GM18873 (cell line): Measurements from ENCODE around the gene NCAPH2.
"Not testable (repeated sequence)": the region's sequence is repeated elsewhere in the genome, so short reads cannot be mapped to it uniquely, and the experiment has no call there.

Source experiments
- ATAC-seq: cut with Tn5 transposase; IDR thresholded peaks from one replicate; pipeline ENCODE4 v1.9.1; 2021; ENCODE audit warnings: mild to moderate bottlenecking, moderate library complexity, moderate number of reproducible peaks; ENCODE audit not compliant: unreplicated experiment, low FRiP score

The NCAPH2 gene

GRCh38 chr22:50528682-50529415 lies 20.8 kb downstream of the NCAPH2 start:
- ATAC-seq = no peak

DNA sequence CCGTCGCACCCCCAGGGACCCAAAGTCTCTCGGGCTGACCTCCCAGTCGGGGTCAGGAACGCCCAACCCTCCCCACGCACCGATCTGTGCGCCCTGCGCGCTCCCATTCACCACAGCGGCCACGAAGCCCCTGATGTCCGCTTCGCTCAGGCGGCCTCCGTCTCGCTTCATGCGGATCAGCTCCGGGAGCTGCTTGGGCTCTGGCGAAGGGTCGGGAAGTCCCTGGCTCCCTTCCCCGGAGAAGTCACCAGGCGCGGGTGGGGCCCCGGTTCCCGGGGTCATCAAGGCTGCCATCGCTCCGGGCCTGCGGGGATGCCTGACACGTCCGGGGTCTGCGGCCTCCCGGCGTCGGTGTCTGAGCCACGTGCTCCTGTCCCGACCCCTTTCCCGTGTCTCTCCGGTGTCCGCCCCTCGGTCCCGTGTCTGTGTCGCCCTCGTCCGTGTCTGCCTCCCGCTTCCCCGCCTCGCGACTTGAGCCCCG lies 21.4 kb downstream of the NCAPH2 start:
- no peak for ATAC-seq

GRCh38 chr22:50529897-50530579 lies 22.0 kb downstream of the NCAPH2 start, which contains the start of gene TYMP:
TYMP (minus strand) TSS chr22:50530012; CDS start chr22:50529709, 303 bp downstream.
- ATAC-seq = no peak

GRCh38 chr22:50530580-50530876 lies 22.5 kb downstream of the NCAPH2 start:
- ATAC-seq = no peak

DNA sequence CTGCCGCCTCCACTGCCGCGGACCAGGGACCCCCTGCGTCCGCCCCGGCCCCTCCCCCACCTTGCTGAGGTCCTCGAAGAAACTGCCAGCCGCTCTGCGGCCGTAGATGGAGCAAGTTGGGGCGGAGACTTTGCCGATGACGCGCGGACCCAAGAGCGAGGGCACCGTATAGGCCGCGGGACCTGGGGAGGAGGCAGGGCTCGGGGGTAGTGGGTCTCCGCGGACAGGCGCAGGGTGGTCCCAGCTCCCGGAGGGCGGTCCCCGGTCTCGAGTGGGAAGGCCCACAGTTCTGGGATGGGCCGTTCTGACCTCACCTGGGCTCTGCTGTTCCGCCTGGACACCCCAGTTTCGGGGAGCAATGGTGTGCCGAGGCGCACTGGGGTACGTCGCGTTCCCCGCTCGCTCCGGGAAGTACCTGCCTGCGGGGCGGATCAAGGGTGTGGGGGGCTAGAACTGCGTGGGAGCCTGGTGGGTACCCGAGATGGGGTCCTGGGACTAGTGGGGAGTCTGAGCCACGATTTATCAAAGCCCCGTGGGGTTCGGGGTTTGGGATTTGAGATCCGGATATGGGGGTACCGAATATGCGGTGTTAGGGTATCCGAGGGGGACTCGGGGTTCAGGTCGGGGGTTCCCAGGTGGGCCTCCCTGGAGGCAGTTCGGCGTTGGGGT lies 23.0 kb downstream of the NCAPH2 start:
- no peak for ATAC-seq

DNA sequence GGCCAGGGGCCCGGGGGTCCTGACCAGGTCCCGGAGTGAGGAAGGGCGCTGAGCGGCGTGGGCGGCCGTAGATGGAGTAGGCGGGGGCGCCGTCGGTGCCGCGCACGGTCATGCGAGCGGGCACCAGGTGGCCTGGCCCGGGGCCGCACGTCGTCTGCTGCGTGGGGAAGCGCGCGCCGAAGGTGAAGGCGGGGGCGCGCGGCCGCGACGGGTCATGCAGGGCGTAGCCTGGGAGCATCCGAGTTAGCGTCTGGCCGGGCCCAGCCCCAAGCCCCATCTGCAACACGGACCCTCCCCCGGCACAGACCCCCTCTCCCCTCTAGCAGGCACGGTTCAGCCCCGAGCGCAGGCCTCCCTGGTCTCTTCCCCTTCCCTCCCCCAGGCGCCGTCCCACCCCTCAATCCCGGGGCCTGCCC lies 23.5 kb downstream of the NCAPH2 start:
- ATAC-seq = no peak

GRCh38 chr22:50531962-50532674 lies 24.1 kb downstream of the NCAPH2 start:
- no peak for ATAC-seq

DNA sequence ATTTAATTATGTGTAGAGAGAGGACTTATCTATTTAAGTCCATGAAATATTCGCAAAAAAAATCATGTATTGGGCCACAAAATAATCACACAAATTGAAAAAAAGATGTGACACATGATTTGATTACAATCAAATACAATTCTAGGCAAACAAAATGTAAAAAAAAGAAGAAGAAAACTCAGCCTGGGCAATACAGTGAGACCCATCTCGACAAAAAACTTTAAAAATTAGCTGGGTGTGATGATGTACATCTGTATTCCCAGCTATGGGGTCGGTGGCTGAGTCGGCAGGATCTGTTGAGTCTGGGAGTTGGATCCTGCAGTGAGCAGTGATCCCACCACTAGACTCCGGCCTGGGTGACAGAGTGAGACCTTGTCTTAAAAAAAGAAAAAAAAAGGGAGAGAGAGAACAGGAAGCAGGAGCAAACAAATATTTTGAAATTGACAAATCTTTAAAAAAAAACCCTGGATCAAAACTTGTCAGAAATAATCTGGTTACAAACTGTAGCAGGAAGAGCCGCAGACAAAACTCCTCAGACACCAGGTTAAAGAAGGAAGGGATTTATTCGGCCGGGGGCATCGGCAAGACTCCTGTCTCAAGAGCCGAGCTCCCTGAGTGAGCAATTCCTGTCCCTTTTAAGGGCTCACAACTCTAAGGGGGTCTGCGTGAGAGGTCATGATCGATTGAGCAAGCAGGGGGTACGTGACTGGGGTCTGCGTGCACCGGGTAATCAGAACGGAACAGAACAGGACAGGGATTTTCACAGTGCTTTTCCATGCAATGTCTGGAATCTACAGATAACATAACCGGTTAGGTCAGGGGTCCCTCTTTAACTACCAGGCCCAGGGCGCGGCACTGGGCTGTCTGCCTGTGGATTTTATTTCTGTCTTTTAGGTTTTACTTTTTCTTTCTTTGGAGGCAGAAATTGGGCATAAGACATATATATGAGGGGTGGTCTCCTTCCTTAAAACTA lies 25.1 kb downstream of the NCAPH2 start:
- no peak for ATAC-seq

DNA sequence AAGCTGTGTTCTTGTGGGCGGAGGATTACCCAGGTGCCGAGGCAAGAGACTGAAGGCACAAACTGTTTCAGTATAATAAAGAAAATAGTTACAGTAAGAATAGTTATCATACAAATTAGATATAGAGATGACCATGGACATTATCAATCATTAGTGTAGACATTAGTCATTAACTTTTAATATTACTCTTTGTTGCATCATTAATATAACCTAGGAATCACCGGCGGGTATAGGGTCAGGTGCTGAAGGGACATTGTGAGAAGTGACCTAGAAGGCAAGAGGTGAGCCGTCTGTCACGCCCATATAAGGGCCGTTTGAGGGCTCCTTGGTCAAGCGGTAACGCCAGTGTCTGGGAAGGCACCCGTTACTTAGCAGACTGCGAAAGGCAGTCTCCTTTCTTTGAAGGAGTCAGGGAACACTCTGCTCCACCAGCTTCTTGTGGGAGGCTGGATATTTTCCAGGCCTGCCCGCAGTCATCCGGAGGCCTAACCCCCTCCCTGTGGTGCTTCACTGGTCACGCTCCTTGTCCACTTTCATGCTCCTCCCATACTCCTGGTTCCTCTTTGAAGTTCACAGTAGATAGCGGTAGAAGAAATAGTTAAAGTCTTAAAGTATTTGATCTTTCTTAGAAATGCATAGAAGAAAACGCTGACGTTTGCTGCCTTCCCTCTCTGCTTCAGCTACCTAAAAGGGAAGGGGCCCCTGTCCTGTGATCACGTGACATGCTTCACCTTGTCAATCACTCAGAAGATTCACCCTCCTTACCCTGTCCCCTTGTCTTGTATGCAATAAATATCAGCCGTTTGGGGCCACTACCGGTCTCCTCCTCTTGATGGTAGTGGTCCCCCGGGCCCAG lies 26.1 kb downstream of the NCAPH2 start:
- ATAC-seq = not testable (repeated sequence)

GRCh38 chr22:50535113-50535512 lies 27.1 kb downstream of the NCAPH2 start:
- ATAC-seq = no peak

DNA sequence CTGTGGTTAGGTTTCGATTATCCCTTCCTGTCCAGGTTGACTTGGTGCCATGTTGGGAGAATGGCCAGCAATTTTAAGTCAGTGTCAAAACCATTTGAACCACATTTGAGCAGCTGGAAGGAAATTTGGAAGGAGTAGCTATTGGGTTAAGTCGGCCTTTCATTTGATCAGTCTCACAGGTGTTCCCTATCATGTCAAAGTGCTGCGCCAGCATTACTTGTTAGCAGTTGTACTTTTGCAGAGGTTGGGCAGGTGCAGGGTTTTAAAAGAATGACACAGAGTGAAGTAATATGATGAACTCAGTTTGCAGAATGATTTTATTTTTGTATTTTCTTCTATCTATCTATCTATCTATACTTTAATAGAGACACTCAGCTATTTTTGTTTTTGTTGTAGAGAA lies 28.2 kb downstream of the NCAPH2 start:
- no peak for ATAC-seq

DNA sequence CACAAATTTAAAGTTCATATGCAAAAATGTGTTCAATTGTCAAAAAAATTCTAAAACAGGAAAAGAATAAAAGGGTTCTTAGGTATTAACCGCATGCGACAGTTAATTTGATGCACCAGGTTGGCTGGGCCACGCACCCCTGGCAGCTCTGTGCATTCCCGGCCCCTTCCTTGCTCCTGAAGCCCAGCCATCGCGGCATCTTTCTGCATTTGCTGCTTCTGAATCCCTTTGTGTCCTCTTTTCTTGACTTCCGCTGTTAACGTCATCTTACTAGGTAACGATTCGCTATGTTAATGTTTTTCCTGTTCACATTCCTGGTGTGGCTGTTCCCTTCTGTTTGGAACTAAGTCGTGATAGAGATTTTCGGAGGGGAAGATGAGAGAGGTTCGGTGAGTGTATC lies 29.7 kb downstream of the NCAPH2 start:
- ATAC-seq = no peak

DNA sequence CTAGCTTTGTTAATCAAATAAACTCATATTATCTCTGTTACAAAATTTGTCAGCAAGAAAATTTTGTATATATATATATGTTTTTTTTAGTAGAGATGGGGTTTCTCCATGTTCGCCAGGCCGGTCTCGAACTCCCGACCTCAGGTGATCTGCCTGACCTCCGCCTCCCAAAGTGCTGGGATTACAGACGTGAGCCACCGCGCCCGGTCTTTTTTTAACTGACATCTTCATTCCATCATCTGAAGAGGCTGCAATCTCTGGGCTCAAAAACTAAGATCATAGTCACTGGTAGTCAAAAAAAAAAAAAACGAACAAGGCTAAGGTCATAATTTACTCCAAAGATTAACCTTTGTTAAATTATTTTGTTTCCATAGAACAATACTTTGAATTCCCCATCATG lies 32.4 kb downstream of the NCAPH2 start:
- ATAC-seq = no peak

DNA sequence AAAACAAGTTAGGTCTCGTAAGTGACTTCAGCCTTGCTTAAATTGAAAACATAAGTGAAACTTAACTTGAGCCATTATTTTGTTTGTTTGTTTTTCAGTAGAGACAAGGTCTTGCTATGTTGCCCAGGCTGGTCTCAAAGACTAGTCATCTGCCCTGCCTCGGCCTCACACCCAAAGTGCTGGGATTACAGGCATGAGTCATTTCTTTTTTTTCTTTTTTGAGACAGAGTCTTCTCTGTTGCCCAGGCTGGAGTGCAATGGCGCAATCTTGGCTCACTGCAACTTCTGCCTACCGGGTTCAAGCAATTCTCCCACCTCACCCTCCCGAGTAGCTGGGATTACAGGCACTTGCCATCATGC lies 33.6 kb downstream of the NCAPH2 start:
- not testable (repeated sequence) for ATAC-seq

- ATAC-seq = no peak
These were observed 34.4 kb downstream of the NCAPH2 start for GRCh38 chr22:50542416-50542927.

- ATAC-seq = no peak
These were observed 36.2 kb downstream of the NCAPH2 start for GRCh38 chr22:50544078-50544745.

GRCh38 chr22:50544746-50545253 lies 36.8 kb downstream of the NCAPH2 start:
- ATAC-seq = no peak
